ENCODE results near the gene CTDP1.

- TF ChIP-seq POLR2A (IDR thresholded peaks at IDR 0.05) (no peak), CTCF (IDR thresholded peaks at IDR 0.05) (no peak), POLR2AphosphoS5 (IDR thresholded peaks at IDR 0.05) (no peak), EP300 (IDR thresholded peaks at IDR 0.05) (no peak)
Observed at GRCh38 chr18:79744625-79745024, 65.0 kb downstream of the CTDP1 start.

Measured in gastroesophageal sphincter (tissue), 3 donors.